ENCODE measurements around the gene GMPR. TPM values are rescaled to one million over a fixed set of nuclear protein-coding genes. Genes with fewer than 3 reads are reported as not detected.

The GMPR gene
- total RNA-seq, 1 donor: 4.7 TPM

DNA sequence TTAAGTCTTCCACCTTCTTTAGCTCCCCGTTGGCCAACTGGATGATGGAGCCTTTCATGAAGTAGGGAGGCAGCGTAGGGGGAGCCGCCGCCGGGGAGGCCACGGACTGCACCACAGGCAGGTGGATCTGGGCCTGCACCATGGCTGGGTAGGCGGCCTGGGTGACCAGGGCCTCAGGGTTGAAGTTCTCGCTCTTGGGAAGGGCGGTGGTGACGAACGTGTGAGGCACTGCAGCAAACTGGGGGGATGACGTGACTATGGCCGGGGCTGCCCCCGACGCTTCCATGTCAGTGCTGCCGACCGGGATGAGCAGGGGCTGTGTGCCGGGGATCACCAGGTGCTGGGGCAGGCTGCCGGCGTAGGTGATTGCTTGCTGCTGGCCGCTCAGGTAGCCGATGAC lies 88.1 kb downstream of the GMPR start:
- no peak for DNase-seq (ENCODE audit: low read depth)
- TF ChIP-seq, protein P1, sequence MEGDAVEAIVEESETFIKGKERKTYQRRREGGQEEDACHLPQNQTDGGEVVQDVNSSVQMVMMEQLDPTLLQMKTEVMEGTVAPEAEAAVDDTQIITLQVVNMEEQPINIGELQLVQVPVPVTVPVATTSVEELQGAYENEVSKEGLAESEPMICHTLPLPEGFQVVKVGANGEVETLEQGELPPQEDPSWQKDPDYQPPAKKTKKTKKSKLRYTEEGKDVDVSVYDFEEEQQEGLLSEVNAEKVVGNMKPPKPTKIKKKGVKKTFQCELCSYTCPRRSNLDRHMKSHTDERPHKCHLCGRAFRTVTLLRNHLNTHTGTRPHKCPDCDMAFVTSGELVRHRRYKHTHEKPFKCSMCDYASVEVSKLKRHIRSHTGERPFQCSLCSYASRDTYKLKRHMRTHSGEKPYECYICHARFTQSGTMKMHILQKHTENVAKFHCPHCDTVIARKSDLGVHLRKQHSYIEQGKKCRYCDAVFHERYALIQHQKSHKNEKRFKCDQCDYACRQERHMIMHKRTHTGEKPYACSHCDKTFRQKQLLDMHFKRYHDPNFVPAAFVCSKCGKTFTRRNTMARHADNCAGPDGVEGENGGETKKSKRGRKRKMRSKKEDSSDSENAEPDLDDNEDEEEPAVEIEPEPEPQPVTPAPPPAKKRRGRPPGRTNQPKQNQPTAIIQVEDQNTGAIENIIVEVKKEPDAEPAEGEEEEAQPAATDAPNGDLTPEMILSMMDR (IDR thresholded peaks at IDR 0.05; ENCODE audit: insufficient read depth, low read depth, low read length): no peak
- H3K4me3 ChIP-seq (ENCODE audit: low read depth, low read length): no peak overlapping the region

DNA sequence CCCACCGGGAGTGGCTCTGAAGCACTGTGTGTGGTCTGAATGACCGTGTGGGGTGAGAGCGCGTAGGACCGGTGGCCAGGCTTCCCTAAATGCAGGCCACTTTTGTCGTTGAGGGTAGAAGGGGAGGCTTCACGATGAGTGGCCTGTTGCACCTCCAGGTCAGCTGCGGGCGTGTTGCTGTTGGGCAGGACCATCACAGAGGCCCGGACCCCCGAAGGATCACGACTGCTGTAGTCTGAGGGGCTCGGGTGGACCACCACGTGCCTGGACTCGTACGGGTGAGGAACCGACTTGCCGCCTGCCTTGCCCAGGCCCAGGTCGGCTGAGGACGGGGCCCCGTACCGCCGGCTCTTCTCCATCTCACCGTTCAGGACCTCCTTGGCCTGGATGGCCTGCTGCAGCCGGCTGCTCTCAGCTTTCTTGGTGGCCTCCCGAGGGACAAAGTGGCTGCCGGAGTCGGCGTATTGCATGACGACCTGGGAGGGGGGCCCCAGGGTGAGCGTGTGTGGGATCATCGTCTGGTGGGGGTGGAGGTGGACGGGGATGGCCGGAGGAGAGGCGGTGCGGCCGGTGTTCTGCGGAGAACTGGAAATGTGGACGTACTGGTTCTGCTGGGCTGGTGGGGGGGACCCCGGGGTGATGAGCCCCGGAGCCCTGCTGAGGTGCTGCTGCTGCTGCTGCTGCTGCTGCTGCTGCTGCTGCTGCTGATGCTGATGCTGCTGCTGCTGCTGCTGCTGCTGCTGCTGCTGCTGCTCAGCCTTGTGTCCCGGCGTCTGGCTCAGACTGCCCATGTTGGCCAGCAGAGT lies 88.8 kb downstream of the GMPR start:
- TF ChIP-seq, protein P1 (IDR thresholded peaks at IDR 0.05; ENCODE audit: insufficient read depth, low read depth, low read length): no peak
- H3K4me3 ChIP-seq (ENCODE audit: low read depth, low read length): no peak overlapping the region
- no peak for DNase-seq (ENCODE audit: low read depth)

DNA sequence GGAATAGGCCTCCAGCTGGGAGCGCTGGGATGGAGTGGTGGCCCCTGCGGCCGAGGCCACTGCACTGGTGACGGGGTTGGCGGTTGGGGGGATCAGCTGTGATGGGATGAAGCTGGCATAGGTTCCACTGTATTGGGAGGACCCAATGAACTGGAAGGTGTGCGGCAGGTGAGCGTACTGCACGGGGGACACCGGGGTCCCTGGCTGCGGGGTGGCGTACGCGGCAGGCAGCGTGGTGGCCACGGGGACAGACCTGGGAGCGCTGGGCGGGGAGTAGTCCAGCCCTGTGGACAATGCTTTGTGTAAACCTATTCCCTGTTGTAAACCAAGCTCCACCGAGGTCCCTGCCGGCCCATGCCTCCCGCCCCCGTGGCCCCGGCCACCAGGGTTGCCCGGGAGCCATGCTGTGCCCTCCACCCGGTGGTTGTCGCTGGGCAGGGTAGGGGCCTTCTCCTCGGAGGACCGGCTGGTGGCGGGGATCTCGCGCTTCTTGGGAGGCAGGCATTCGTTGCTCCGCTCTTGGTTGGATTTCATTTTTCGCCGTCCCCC lies 89.5 kb downstream of the GMPR start:
- TF ChIP-seq, protein P1 (IDR thresholded peaks at IDR 0.05; ENCODE audit: insufficient read depth, low read depth, low read length): no peak
- DNase-seq (ENCODE audit: low read depth): no peak
- H3K4me3 ChIP-seq (ENCODE audit: low read depth, low read length): no peak overlapping the region

DNA sequence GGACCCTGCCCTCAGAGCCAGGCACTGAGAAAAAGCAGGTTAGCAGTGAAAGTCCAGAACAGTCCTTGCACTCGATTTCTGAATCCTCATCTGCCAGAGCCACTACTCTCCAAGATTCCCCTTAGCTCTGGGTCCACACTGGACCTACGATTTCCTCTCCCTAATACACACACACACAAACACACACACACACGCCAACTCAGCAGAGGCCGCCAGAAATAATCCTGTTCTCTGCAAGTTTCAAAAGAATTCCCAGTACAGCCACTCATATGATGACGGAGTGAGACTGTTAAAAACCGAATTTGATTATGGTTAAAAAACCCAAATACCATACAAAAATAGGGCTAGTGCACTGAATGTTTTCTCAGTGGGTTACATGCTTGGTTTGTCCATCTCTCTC lies 90.8 kb downstream of the GMPR start:
- no peak for DNase-seq (ENCODE audit: low read depth)
- TF ChIP-seq, protein P1 (IDR thresholded peaks at IDR 0.05; ENCODE audit: insufficient read depth, low read depth, low read length): no peak

DNA sequence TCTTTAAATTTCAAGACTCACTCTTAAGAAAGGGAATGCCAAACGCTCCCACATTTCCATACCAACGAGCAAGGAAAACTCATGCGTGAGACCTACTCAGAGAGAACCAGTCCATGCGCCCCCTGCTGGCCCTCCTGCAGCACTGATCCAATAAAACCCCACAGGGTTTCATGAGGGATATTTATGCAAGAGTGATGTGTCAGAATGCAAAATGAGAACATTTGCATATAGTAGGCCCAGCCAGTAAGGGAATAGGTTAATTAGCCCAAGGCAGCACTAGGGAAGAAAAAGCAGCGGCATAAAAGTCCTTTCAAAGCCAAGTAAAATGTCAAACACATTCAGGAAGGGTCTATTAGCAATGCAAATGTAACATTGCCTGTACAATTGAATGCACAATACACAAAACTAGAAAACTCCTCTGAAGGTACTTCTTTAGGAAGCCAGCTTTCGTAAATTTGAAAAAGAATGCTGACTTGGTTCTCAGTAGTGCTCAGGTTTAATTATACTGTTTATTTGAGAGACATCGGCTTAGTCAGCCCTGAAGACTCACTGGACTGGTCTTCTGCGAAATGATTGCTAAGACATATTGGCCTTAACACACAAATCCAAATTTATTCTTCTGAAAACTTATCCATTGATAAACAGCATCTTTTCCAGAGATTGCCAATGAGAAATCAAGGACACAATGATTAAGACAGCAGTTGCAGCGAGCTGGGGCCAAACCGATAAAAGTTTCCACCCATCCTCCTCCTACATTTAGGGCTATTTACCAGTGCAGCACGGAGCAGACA lies 93.2 kb downstream of the GMPR start:
- DNase-seq (ENCODE audit: low read depth): peak; percentile 86
- H3K4me3 ChIP-seq (ENCODE audit: low read depth, low read length): no peak overlapping the region
- TF ChIP-seq, protein P1 (IDR thresholded peaks at IDR 0.05; ENCODE audit: insufficient read depth, low read depth, low read length): peak; percentile 96

More for the DNA sequence above, 90.8 kb downstream of the GMPR start:
- no peak overlapping the region for H3K4me3 ChIP-seq (ENCODE audit: low read depth, low read length)

DNA sequence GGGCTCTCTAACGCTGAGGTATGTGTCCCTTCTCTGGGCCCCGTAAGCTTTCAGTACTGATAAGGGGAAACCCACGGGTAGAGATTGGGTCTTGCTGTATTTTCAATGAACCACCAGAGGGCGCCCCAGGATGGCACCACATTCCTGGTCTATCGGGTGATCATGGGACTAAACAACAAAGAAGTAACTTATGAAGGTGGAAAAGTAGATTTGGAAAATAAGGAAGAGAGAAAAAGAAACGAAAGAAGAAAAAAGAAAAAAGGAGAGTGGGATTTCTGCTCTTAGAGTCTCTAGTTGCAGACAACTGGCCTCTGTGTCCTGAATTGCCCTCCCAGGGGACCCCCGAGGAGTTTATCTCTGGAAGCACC lies 93.8 kb downstream of the GMPR start:
- TF ChIP-seq, protein P1 (IDR thresholded peaks at IDR 0.05; ENCODE audit: insufficient read depth, low read depth, low read length): peak; percentile 92
- peak; percentile 85 for DNase-seq (ENCODE audit: low read depth)
- no peak overlapping the region for H3K4me3 ChIP-seq (ENCODE audit: low read depth, low read length)
